ENCODE data around the gene TPCN2.

The TPCN2 gene

DNA sequence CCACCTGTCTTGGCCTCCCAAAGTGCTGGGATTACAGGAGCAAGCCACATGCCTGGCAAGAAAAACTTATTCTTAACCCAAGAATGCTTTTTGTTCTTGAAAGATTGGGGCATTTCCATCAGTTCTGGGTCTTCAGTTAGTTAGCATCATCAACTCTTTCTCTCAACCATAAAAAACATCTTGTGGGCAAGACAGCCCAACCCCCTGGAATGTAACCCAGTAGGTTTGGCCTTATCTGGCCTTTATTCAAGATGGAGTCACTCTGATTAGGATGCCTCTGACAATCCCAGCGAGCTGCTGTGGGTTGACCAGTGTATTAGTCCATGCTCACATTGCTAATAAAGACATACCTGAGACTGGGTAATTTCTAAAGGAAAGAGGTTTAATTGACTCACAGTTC, 9.2 kb upstream of the TPCN2 start:
- no peak overlapping the region for H2AFZ ChIP-seq (ENCODE audit: low read length, unreplicated experiment)
- no peak overlapping the region for H3K4me3 ChIP-seq (ENCODE audit: low read depth, low read length)

DNA sequence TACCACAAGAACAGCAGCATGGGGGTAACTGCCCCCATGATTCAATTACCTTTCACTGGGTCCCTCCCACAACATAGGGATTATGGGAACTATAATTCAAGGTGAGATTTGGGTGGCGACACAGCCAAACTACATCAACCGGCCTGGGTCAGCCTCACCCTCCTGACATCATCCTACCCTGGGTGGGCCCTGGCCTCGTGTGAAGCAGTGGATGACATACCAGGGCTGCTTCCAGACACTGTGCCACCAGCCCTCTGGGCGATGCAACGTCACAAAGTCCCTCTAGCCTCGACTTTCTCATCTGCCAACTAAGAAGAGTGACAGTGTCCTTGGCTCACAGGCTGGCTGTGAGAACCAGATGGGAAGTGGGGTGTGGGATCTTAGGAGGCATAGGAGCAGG, 8.7 kb upstream of the TPCN2 start:
- H2AFZ ChIP-seq (ENCODE audit: low read length, unreplicated experiment), result no peak overlapping the region
- no peaks in the 10 kb centered on the region for H3K79me2 ChIP-seq (ENCODE audit: control insufficient read depth, insufficient read depth, low read length, unreplicated experiment)
- no peak overlapping the region for H3K27ac ChIP-seq (ENCODE audit: low read depth, low read length)
- no peaks in the 10 kb centered on the region for H3K36me3 ChIP-seq (ENCODE audit: insufficient read depth, low read length)
- H3K27me3 ChIP-seq (ENCODE audit: insufficient read depth, low read length), result no peaks in the 10 kb centered on the region
- no peak overlapping the region for H3K4me3 ChIP-seq (ENCODE audit: low read depth, low read length)
- peaks cover 20% of the 10 kb centered on the region for H3K4me1 ChIP-seq (ENCODE audit: control insufficient read depth, insufficient read depth, low read length, unreplicated experiment)

More for the DNA sequence above, 9.2 kb upstream of the TPCN2 start:
- H3K27ac ChIP-seq (ENCODE audit: low read depth, low read length), result no peak overlapping the region
- no peaks in the 10 kb centered on the region for H3K27me3 ChIP-seq (ENCODE audit: insufficient read depth, low read length)
- H3K79me2 ChIP-seq (ENCODE audit: control insufficient read depth, insufficient read depth, low read length, unreplicated experiment), result no peaks in the 10 kb centered on the region
- peaks cover 15% of the 10 kb centered on the region for H3K4me1 ChIP-seq (ENCODE audit: control insufficient read depth, insufficient read depth, low read length, unreplicated experiment)
- H3K36me3 ChIP-seq (ENCODE audit: insufficient read depth, low read length), result no peaks in the 10 kb centered on the region

DNA sequence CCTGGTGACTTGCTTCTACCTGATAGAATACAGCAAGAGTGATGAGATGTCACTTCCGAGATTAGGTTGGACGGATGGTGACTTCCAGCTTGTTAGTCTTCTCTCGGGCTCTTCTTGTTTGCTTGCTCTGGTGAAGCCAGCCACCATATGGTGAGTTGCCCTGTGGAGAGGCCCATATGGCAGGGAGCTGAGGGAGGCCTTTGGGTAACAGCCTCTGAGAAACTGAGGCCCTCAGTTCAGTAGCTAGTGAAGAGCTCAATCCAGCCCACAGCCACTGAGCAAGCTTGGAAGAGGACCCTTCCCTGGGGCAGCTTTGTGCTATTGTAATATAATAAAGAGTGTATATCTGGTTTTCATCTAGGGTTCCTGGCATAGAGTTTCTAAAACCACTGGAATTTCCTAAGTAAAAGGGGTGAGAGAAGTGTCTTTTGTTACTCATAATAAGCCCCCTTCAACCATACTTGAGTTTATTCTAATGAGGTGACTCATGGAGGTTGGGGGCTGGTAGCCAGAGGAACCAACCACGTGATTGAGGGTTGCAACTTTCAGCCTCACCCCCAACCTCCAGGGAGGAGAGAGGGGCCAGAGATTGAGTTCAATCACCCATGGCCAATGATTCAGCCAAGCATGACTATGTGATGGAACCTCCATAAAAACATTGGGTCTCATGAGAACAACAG, 8.0 kb upstream of the TPCN2 start:
- no peaks in the 10 kb centered on the region for H3K36me3 ChIP-seq (ENCODE audit: insufficient read depth, low read length)
- H3K79me2 ChIP-seq (ENCODE audit: control insufficient read depth, insufficient read depth, low read length, unreplicated experiment), result no peaks in the 10 kb centered on the region
- no peak overlapping the region for H3K4me3 ChIP-seq (ENCODE audit: low read depth, low read length)
- H2AFZ ChIP-seq (ENCODE audit: low read length, unreplicated experiment), result no peak overlapping the region
- peaks cover 19% of the 10 kb centered on the region for H3K4me1 ChIP-seq (ENCODE audit: control insufficient read depth, insufficient read depth, low read length, unreplicated experiment)
- H3K27me3 ChIP-seq (ENCODE audit: insufficient read depth, low read length), result no peaks in the 10 kb centered on the region
- peak overlapping the region; percentile 31; the same call in 1 of the 2 replicates for H3K27ac ChIP-seq (ENCODE audit: low read depth, low read length)

DNA sequence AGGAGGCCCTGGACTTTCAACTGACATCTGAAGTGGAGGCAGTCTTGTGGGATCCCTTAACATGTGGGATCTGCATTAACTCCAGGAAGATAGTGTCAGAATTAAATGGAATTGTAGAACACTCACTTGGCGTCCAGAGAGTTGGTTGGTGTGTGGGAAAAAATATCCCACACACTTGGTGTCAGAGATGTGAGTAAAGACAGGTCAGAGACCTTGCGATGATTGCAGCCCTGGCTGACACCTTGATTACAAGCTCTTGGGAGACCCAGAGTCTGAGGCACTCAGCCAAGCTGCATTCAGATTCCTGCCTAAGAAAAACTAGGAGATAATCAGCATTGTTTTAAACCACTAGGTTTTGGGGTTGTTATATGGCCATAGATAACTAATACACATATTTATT, 7.2 kb upstream of the TPCN2 start:
- H2AFZ ChIP-seq (ENCODE audit: low read length, unreplicated experiment), result no peak overlapping the region
- no peaks in the 10 kb centered on the region for H3K36me3 ChIP-seq (ENCODE audit: insufficient read depth, low read length)
- H3K27ac ChIP-seq (ENCODE audit: low read depth, low read length), result peak overlapping the region; percentile 31; the same call in 1 of the 2 replicates
- H3K79me2 ChIP-seq (ENCODE audit: control insufficient read depth, insufficient read depth, low read length, unreplicated experiment), result no peaks in the 10 kb centered on the region
- no peak overlapping the region for H3K4me3 ChIP-seq (ENCODE audit: low read depth, low read length)
- no peaks in the 10 kb centered on the region for H3K27me3 ChIP-seq (ENCODE audit: insufficient read depth, low read length)
- peaks cover 18% of the 10 kb centered on the region for H3K4me1 ChIP-seq (ENCODE audit: control insufficient read depth, insufficient read depth, low read length, unreplicated experiment)

DNA sequence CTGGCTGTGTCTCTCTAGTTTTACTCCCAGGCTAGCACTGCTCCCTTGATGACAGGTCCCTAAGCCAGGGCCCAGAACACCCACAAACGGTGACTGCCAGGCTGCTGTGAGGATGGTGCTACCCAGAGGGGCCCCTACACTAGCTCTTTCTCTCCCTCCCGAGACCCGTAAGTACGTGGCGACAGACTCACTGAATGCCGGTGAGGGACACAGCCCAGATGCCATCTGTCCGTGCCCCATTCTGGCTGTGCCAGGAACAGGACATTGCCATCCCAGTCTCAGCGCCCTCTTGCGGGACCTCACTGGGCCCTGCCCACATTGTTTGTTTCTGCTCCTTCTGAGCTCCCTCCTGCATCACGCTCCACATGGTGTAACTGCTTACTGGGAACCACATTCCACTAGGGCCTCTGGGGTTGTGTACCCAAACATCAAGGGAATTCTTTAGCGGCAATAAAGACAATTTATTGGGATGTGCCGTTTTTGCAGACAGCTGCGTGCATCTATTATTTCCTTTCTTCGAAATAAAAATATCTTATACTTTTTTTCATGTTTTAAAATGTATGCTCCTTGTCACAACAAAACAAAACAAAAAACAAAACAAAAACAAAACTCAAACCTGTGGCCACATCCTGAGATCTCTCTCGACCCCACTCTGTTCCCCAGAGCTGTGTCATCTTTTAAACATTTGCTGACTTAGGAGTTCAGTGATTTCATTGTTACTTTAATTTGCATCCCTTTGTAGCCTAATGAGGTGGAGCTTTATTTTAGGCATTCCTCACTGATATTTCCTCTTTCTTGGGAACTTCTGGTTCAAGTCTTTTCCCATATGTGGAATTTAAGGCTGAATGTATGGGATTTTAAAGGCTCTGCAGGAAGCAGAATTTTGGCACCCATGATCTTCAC, 4.4 kb upstream of the TPCN2 start:
- no peak overlapping the region for H2AFZ ChIP-seq (ENCODE audit: low read length, unreplicated experiment)

DNA sequence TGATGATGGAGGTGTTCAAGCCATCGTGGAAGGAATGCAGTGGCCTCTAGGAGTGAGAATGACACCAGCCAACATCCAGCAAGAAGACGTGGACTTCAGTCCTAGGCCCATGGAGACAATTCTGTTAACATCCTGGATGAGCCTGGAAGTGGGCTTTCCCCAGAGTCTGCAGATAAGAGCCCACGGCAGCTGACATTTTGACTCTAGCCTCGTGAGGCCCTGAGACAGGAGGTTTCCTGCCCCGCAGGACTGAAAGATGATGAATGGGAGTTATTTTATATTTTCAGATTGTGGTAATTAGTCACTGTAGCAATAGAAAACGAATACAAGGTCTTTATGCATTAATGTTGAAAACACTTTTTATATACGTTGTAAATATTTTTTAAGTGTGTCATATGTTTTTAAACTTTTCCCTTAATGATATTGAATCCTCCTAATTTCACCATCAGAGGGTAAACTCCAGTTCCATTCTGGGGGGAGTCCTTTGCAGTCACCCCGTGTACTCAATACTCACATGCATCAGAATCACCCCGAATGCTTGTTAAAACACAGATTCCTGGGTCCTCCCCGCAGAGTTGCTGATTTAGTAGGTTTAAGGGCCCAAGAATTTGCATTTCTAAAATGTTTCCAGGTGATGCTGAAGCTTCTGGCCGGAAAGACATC, 570 bp upstream of the TPCN2 start:
- Histone ChIP-seq H3K4me3 (ENCODE audit: low read depth, low read length) (peak overlapping the region; percentile 92), H3K36me3 (ENCODE audit: insufficient read depth, low read length) (no peaks in the 10 kb centered on the region), H3K79me2 (ENCODE audit: control insufficient read depth, insufficient read depth, low read length, unreplicated experiment) (peaks cover 34% of the 10 kb centered on the region), H2AFZ (ENCODE audit: low read length, unreplicated experiment) (peak overlapping the region; percentile 95), H3K27ac (ENCODE audit: low read depth, low read length) (no peak overlapping the region; the same call in 1 of the 2 replicates), H3K27me3 (ENCODE audit: insufficient read depth, low read length) (no peaks in the 10 kb centered on the region), H3K4me1 (ENCODE audit: control insufficient read depth, insufficient read depth, low read length, unreplicated experiment) (peaks cover 24% of the 10 kb centered on the region)

More for the DNA sequence above, 4.4 kb upstream of the TPCN2 start:
- Histone ChIP-seq H3K27me3 (ENCODE audit: insufficient read depth, low read length) (no peaks in the 10 kb centered on the region), H3K79me2 (ENCODE audit: control insufficient read depth, insufficient read depth, low read length, unreplicated experiment) (peaks cover 5% of the 10 kb centered on the region), H3K36me3 (ENCODE audit: insufficient read depth, low read length) (no peaks in the 10 kb centered on the region), H3K4me1 (ENCODE audit: control insufficient read depth, insufficient read depth, low read length, unreplicated experiment) (peaks cover 23% of the 10 kb centered on the region), H3K27ac (ENCODE audit: low read depth, low read length) (no peak overlapping the region), H3K4me3 (ENCODE audit: low read depth, low read length) (no peak overlapping the region)

DNA sequence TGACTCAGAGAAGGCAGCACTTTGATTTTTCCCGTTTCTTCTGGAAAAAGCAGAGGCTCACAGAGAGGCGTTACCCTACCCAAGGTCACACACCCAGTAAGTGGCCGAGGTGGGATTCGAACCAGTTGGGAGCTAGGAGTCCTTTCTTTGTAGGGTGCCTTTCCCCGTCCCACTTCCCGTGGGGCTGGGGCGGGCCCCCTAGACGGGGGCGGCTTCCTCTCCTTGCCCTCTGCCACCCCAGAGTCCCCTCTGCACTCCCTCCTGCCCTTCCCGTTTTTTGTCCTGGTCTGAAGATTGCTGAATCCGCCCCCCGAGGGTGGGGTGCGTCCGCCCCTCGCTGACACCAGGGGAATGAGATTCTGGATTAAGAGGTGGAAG, 747 bp downstream of the TPCN2 start:
- peaks cover 20% of the 10 kb centered on the region for H3K4me1 ChIP-seq (ENCODE audit: control insufficient read depth, insufficient read depth, low read length, unreplicated experiment)
- H3K79me2 ChIP-seq (ENCODE audit: control insufficient read depth, insufficient read depth, low read length, unreplicated experiment), result peaks cover 46% of the 10 kb centered on the region

DNA sequence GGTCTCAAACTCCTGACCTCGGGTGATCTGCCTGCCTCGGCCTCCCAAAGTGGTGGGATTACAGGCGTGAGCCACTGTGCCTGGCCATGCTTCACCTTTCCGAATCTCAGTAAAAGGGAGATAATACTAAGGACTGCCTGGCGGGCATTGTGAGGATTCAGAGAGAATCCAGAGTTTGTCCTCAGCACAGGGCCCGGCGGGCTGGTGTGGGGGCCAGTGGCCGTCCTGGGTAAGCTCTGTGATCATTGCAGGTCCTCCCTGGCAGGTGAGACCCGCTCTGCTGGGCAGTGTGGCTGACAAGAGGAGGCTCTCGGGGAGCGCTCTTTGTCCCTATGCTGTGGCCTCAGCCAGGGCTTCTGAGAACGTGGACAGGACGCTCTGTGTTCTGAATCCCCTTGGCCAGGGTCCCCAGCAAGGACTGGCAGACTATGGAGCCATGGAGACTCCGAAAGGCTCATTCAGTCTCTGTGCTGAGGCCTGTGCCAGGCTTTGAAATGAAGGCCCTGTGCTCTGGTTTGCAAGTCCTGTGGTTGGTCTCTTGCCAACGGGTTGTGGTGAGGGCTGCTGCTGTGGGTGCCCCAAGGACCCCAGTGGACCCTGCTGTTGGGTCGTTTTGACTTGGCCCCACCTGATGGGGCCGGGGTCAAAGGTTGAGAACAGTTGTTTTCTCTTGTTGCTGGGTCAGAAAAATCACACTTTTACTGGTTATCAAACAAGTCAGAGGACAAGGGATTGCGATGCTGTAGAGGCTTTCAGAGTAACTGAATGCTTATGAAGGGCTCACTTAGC, 2.1 kb downstream of the TPCN2 start:
- Histone ChIP-seq H3K4me3 (ENCODE audit: low read depth, low read length) (no peak overlapping the region; the same call in 1 of the 2 replicates), H3K36me3 (ENCODE audit: insufficient read depth, low read length) (no peaks in the 10 kb centered on the region), H3K79me2 (ENCODE audit: control insufficient read depth, insufficient read depth, low read length, unreplicated experiment) (peaks cover 46% of the 10 kb centered on the region), H2AFZ (ENCODE audit: low read length, unreplicated experiment) (no peak overlapping the region), H3K27me3 (ENCODE audit: insufficient read depth, low read length) (no peaks in the 10 kb centered on the region), H3K27ac (ENCODE audit: low read depth, low read length) (no peak overlapping the region), H3K4me1 (ENCODE audit: control insufficient read depth, insufficient read depth, low read length, unreplicated experiment) (peaks cover 15% of the 10 kb centered on the region)

More for the DNA sequence above, 747 bp downstream of the TPCN2 start:
- peak overlapping the region; percentile 92 for H3K4me3 ChIP-seq (ENCODE audit: low read depth, low read length)
- no peaks in the 10 kb centered on the region for H3K27me3 ChIP-seq (ENCODE audit: insufficient read depth, low read length)
- no peaks in the 10 kb centered on the region for H3K36me3 ChIP-seq (ENCODE audit: insufficient read depth, low read length)
- no peak overlapping the region for H2AFZ ChIP-seq (ENCODE audit: low read length, unreplicated experiment)
- H3K27ac ChIP-seq (ENCODE audit: low read depth, low read length), result no peak overlapping the region; the same call in 1 of the 2 replicates

DNA sequence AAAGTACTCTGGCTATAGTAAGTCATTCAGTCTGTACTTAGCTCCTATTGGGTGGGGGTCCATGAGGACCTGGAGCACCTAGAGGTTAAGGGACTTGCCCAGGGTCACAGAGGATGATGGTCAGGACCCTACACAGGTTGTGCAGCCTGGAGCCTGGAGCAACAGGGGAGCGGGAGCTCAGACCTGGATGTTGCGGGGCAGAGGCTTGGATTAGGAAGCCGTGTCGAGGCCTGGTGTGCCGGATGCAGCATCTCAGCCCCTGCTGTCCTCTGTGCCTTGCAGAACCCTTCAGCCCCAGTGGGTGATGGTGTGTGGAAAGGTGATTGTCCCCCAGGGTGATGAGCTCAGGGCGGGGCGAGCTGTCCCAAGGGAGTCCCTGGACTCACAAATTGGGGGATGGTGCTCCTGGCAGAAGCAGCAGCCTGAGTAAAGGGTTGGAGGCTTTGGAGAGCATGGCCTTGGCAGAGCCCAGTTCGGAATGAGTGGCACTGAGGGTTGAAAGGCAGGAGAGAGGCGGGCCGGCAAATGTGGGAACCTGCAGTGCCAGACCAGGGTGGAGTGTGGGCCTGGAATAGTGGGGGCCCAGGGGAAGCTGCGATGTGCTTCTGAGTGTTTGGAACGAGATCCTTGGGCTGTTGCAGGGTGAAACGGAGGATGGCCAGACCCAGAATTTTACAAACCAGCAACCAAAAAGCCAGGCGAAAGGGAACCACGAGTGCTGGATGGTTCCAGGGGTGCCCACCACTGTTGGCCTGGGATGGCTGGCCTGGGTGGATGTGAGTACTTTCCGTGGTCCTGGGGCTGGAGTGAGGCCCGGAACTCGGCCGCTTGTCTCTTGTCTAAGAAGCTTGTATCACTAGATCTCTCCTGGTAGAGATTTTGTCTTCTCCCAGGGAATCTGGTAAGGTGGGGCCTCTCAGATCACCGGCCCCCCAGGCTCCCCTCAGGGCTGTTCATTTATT, 2.9 kb downstream of the TPCN2 start:
- Histone ChIP-seq H3K4me3 (ENCODE audit: low read depth, low read length) (no peak overlapping the region), H3K27ac (ENCODE audit: low read depth, low read length) (no peak overlapping the region), H2AFZ (ENCODE audit: low read length, unreplicated experiment) (no peak overlapping the region), H3K27me3 (ENCODE audit: insufficient read depth, low read length) (no peaks in the 10 kb centered on the region), H3K36me3 (ENCODE audit: insufficient read depth, low read length) (no peaks in the 10 kb centered on the region), H3K4me1 (ENCODE audit: control insufficient read depth, insufficient read depth, low read length, unreplicated experiment) (peaks cover 15% of the 10 kb centered on the region), H3K79me2 (ENCODE audit: control insufficient read depth, insufficient read depth, low read length, unreplicated experiment) (peaks cover 46% of the 10 kb centered on the region)
